GM18868 (cell line): Measurements from ENCODE around the gene PLBD2.

ENCODE experiments used
- ATAC-seq: cut with Tn5 transposase; IDR thresholded peaks from one replicate; pipeline ENCODE4 v1.9.1; 2021; ENCODE audit warnings: mild to moderate bottlenecking, moderate library complexity; ENCODE audit not compliant: unreplicated experiment

The PLBD2 gene

GRCh38 chr12:113392988-113393579 lies 34.7 kb downstream of the PLBD2 start:
- ATAC-seq, result no peak

GRCh38 chr12:113393749-113394148 lies 35.4 kb downstream of the PLBD2 start:
- ATAC-seq, result no peak

- ATAC-seq, result no peak
Measured at GRCh38 chr12:113395119-113395518, 36.7 kb downstream of the PLBD2 start.

GRCh38 chr12:113396200-113396599 lies 37.8 kb downstream of the PLBD2 start:
- ATAC-seq, result no peak

DNA sequence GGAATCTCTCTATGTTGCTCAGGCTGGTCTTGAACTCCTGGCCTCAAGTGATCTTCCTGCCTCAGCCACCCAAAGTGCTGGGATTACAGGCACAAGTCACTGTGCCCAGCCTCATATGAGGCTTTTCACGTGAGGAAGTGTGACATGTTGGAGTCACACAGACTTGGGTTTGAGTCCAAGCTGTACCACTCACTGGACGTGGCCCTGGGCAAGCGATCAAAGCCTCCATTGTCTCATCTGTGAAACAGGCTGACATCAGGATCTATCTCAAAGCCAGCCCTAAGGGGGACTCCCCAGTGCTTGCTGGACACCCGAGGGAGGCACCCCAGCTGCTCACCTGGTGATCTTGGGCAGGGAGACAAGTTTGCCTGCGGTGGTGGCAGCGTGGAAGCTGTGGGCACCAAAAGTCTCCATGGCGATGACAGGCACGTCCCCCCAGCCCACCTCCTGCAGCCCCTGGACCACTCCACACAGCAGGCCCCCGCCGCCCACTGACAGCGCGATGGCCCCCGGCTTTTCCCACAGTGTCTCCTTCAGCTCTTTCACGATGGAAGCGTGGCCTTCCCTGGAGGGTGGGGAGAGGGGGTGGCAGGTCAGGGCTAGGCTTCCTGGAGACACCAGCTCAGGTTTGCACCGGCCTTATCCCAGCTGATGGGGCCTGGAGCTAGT lies 38.6 kb downstream of the PLBD2 start:
- ATAC-seq, result no peak

GRCh38 chr12:113397497-113398197 lies 39.3 kb downstream of the PLBD2 start:
- no peak for ATAC-seq

DNA sequence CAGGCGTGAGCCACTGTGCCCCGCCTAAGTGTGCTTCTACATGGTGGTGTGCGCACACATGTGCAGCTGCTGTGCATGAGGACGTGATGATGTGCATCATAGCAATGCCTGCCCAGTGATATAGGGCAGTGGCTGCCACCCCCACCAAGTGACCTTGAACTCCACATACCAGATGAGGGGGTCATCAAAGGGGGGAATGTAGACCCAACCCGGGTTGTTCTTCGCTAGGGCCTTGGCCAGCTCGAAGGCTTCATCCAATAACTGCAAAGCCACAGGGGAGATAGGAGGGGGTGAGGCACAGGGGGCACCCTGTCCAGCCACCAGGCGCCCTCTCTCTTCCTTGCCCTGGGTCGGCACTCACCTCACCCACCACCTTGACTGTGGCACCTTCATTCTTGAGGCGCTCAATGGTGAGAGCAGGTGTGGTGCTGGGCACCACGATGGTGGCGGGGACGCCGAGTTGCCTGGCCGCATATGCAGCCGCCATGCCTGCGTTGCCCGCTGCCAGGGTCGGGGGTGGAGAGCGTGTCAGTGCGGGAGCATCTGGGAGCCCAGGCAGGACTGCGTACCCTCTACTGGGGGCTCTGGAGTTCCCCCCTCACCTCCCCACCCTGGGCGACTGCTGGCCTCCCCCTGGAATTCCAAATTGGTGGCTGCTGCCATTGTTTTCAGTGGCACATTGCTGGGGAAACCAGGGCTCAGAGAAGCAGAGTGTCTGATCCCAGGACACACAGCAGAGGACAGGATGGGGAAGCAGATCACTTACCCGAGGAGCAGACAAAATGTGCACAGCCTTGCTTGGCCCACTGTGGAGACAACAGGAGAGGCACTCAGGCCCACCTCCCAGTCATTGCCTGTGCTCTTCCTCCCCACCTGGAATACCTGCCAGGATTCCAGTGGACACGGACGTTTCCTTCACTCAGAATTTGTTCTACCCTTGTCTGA lies 40.2 kb downstream of the PLBD2 start:
- no peak for ATAC-seq

GRCh38 chr12:113399490-113399889 lies 41.1 kb downstream of the PLBD2 start:
- ATAC-seq, result no peak

- ATAC-seq, result no peak
Measured at GRCh38 chr12:113400362-113400761, 42.0 kb downstream of the PLBD2 start.

- ATAC-seq, result no peak
Measured at GRCh38 chr12:113401066-113402000, 42.9 kb downstream of the PLBD2 start.

DNA sequence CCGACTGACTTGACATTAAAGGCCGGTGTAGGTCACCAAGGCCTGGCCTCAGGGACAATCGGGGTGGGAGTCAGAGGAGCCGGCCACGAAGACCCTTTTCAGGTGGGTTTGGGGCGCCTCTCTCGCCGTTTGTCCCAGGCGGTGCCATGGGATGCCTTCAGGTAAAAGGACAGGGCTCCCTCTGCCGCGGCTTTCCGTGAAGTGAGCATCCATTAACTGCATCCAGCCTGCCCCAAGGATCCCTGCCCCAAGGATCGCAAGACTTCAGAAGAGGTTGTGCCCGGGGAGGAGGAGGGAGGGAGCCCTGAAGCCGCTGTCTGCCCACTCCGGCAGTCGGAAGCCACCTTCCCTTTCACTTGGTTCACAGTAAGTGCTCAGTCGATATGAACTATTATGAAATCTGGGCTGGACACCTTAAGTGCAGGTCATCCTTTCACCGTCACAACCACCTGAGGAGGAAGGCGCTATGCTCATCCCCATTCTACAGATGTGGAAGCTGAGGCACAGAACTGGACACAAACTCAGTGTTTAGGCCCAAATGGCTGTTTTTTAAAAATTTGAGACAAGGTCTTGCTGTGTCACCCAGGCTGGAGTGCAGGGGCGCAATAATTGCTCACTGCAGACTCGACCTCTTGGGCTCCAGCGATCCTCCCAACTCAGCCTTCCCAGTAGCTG lies 44.3 kb downstream of the PLBD2 start:
- ATAC-seq, result no peak

DNA sequence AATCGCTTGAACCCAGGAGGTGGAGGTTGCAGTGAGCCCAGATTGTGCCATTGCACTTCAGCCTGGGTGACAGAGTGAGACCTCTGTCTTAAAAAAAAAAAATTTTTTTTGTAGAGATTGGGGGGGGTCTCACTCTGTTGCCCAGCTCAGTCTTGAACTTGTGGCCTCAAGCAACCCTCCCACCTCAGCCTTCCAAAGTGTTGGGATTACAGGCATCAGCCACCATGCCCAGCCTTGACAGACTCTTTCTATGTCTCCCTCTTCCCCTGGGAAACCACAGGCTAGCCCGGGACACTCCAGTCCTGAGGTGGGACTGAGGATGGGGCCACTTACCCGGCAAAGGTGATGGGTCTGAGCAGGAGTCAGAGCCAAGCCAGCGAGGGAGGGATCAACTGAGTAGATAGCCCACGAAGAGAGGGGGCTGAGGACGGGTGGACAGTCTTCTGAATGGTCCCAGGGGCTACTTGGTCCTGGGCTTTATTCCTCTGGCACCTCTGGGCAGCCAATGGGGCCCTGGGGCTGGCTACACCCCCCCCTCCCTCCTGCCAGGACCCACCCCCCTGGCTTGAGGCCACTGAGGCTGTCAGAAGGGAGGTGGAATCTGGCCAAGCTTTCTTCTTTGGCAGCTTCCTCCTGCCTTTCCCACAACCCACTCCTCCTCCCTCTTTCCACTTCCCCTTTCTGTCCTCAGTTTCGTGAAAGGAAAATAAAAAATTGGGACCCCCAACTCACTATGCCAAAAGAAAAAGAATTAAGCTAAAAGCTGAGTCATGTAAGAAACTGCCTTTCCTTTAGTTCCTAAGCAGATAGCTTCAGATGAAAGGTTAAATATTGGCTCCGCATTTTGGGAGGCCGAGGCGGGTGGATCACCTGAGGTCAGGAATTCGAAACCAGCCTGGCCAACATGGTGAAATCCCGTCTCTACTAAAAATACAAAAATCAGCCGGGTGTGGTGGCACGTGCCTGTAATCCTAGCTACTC lies 45.3 kb downstream of the PLBD2 start, which contains the start of gene SDS:
Gene SDS (minus strand): TSS at position 453 of the 981 bp plus-strand sequence. CDS start 4,179 bp downstream, outside the sequence.
- no peak for ATAC-seq

DNA sequence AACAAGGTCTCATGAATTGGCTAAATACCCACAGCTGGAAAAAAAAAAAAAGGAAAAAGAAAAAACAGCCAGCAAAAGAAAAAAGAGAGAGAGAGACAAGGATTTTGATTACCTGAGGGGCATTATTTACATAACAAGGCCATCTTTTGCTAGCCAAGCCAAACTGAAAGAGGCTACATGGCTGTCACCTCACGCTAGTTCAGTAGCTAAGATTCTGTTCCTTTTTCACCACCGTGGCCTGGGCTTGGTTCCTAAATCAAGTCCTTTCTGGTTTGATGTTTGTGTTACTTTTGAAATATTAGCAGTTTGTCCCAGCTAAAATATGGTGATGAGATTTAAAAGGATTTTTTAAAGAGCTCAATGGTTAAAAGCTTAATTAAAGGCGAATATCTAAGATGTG lies 47.3 kb downstream of the PLBD2 start:
- no peak for ATAC-seq

GRCh38 chr12:113407931-113408600 lies 49.7 kb downstream of the PLBD2 start:
- ATAC-seq, result no peak

GRCh38 chr12:113408756-113409298 lies 50.4 kb downstream of the PLBD2 start:
- no peak for ATAC-seq

DNA sequence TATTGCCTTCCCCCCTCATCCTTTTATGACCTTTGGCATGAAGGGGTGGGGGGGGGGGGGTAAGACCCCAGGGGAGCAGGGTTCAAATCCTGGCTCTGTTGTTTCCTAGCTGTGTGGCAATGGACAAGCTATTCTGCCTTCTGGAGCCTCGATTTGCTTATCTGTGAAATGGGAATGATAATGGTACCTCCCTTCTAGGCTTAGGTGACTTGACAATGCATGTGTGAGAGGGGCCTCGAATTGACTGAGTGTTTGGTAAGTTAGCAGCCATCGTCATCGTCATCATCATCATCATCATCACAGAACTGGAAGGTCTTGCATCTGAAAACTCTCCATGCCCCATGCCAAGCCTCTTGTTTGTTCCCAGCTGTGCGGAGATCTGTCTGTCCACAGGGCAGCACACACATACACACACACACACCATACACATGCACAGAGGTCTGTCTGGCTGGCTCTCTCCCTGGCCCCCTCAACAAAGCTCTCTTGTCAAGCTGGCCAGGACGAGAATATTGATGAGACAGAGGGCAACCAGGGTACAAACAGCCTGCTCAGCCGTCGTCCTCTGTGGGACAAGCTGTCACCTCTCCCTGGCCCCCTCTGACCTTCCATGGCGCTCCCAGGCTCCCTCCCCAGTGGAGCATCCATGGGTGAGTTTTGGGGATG lies 51.2 kb downstream of the PLBD2 start:
- ATAC-seq, result no peak

GRCh38 chr12:113413488-113413939 lies 55.1 kb downstream of the PLBD2 start:
- ATAC-seq, result no peak
